Caco-2 (cell line): ENCODE data around the gene CDK10. TPM values are rescaled to one million over a fixed set of nuclear protein-coding genes. Genes with fewer than 3 reads are reported as not detected.
"Not testable (repeated sequence)": the region's sequence is repeated elsewhere in the genome, so short reads cannot be mapped to it uniquely, and the experiment has no call there.

Experiments
- BruUV-seq: library from RNA; stranded (reverse); fragments of 400-500 nt; replicated peaks from 2 replicates; lab custom pipeline; 2021; lab: Mats Ljungman, UMichigan
- CTCF ChIA-PET: fragments of 300-600 bp; sonication (Branson Sonifier 250); formaldehyde crosslinking; loops from one replicate; lab custom pipeline; 2022; ENCODE audit warnings: antibody characterized with exemption; lab: Charles Lee
- POLR2A ChIA-PET: fragments of 300-600 bp; sonication (Branson Sonifier 250); formaldehyde crosslinking; loops from one replicate; lab custom pipeline; 2022; ENCODE audit warnings: antibody characterized with exemption; lab: Charles Lee
- DNase-seq, 2 experiments: peaks; one replicate each; pipeline versions ENCODE4 v3.0.0 to v3.0.0-alpha.2; 2020 to 2022
- H3K27me3 ChIP-seq: replicated peaks from 2 replicates; pipeline ENCODE4 v1.6.0; 2011; ENCODE audit warnings: low read length; ENCODE audit not compliant: control insufficient read depth, insufficient read depth
- H3K36me3 ChIP-seq: 2 replicates; pipeline ENCODE4 v1.5.1; 2011; ENCODE audit warnings: low read length; ENCODE audit not compliant: control insufficient read depth, insufficient read depth
- H3K4me1 ChIP-seq: fragments of 250-450 bp; sonication (Bioruptor Pico); 2 replicates; pipeline ENCODE4 v1.5.1; 2020; ENCODE audit warnings: mild to moderate bottlenecking
- H3K4me3 ChIP-seq: 2 replicates; pipeline ENCODE4 v1.5.1; 2011; ENCODE audit warnings: low read depth, mild to moderate bottlenecking, control low read depth, low read length
- H3K9me3 ChIP-seq: fragments of 250-450 bp; sonication (Bioruptor Pico); 2 replicates; pipeline ENCODE4 v1.5.1; 2020; ENCODE audit warnings: mild to moderate bottlenecking, moderate library complexity
- H3K27ac Mint-ChIP-seq: one replicate; pipeline ENCODE4 v1.8.0; 2022; ENCODE audit warnings: mixed read lengths; ENCODE audit not compliant: unreplicated experiment
- H3K27me3 Mint-ChIP-seq: one replicate; pipeline ENCODE4 v1.8.0; 2022; ENCODE audit warnings: mixed read lengths; ENCODE audit not compliant: insufficient read depth, unreplicated experiment
- H3K36me3 Mint-ChIP-seq: one replicate; pipeline ENCODE4 v1.8.0; 2022; ENCODE audit warnings: mild to moderate bottlenecking, mixed read lengths; ENCODE audit not compliant: insufficient read depth, unreplicated experiment
- H3K4me1 Mint-ChIP-seq: one replicate; pipeline ENCODE4 v1.8.0; 2022; ENCODE audit warnings: low read depth, mixed read lengths; ENCODE audit not compliant: unreplicated experiment
- H3K4me3 Mint-ChIP-seq: one replicate; pipeline ENCODE4 v1.8.0; 2022; ENCODE audit warnings: mild to moderate bottlenecking, moderate library complexity, mixed read lengths; ENCODE audit not compliant: unreplicated experiment
- H3K9me3 Mint-ChIP-seq: one replicate; pipeline ENCODE4 v1.8.0; 2022; ENCODE audit warnings: mixed read lengths; ENCODE audit not compliant: unreplicated experiment
- intact Hi-C: fragments of 100-400 bp; cut with micrococcal nuclease; formaldehyde crosslinking; loops from one replicate; pipeline ENCODE4 v1.10.0; 2022; ENCODE audit not compliant: unreplicated experiment
- total RNA-seq: library from RNA; stranded (reverse); gene quantifications from 2 replicates; pipeline ENCODE4 v1.2.3, GENCODE V29; 2022
- TF ChIP-seq, protein P1 (sequence below), 2 experiments: fragments of 200-600 bp in 1 of 2; IDR thresholded peaks; 1 replicate in 1 of 2; 2 replicates in 1 of 2; pipeline versions ENCODE4 v1.5.1 to v1.8.0; 2011 to 2022; ENCODE audit warnings: antibody characterized with exemption in 1 of 2, control low read depth in 1 of 2, inconsistent platforms in 1 of 2, low read depth in 1 of 2, low read length in 1 of 2, mild to moderate bottlenecking in 1 of 2, moderate library complexity in 1 of 2; ENCODE audit not compliant: insufficient read depth in 1 of 2, severe bottlenecking in 1 of 2, unreplicated experiment in 1 of 2

The CDK10 gene
- total RNA-seq, 1 experiment from 2014 or later = 135 TPM

DNA sequence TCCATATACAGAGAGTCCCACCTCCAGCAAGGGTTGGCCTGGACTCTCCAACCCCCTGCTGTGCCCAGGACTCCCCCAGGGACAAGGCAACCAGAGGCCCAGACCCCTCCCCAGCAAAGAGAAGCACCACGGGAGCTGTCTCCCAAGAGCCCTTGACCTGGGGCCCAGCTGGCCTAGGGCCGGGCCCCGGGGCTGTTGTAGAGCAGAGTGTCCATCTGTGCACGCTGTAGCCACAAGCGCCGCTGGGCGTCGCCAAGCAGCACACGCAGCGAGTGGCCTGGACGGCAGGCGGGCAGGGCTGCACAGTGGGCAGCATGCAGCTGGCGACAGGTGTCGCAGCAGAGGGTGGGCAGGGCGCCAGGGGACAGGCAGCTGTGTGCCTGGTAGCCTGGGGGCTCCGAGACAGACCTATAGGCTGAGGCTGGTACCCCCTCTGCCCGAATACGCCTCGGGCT, 10.7 kb downstream of the CDK10 start:
- ChIA-PET POLR2A (no interaction called here), CTCF (no interaction called here)
- Mint-ChIP-seq H3K36me3 (peaks cover 91% of the 10 kb centered on the region), H3K4me1 (peaks cover 7% of the 10 kb centered on the region), H3K4me3 (no peak overlapping the region), H3K27me3 (no peaks in the 10 kb centered on the region), H3K9me3 (no peaks in the 10 kb centered on the region), H3K27ac (no peak overlapping the region)
- H3K27me3 ChIP-seq = no peaks in the 10 kb centered on the region
- DNase-seq = no peak
- peaks cover 4% of the 10 kb centered on the region; the same call in 1 of the 2 replicates for H3K4me1 ChIP-seq
- TF ChIP-seq, protein P1, sequence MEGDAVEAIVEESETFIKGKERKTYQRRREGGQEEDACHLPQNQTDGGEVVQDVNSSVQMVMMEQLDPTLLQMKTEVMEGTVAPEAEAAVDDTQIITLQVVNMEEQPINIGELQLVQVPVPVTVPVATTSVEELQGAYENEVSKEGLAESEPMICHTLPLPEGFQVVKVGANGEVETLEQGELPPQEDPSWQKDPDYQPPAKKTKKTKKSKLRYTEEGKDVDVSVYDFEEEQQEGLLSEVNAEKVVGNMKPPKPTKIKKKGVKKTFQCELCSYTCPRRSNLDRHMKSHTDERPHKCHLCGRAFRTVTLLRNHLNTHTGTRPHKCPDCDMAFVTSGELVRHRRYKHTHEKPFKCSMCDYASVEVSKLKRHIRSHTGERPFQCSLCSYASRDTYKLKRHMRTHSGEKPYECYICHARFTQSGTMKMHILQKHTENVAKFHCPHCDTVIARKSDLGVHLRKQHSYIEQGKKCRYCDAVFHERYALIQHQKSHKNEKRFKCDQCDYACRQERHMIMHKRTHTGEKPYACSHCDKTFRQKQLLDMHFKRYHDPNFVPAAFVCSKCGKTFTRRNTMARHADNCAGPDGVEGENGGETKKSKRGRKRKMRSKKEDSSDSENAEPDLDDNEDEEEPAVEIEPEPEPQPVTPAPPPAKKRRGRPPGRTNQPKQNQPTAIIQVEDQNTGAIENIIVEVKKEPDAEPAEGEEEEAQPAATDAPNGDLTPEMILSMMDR (IDR thresholded peaks at IDR 0.05; ENCODE audit: insufficient read depth in 1 of 2, low read depth in 1 of 2, low read length in 1 of 2, severe bottlenecking in 1 of 2, unreplicated experiment in 1 of 2) = no peak
- no peaks in the 10 kb centered on the region for H3K9me3 ChIP-seq
- H3K36me3 ChIP-seq = peaks cover 2% of the 10 kb centered on the region
- intact Hi-C loops = no loop called here
- no TSS peak for BruUV-seq
- H3K4me3 ChIP-seq = no peak overlapping the region

DNA sequence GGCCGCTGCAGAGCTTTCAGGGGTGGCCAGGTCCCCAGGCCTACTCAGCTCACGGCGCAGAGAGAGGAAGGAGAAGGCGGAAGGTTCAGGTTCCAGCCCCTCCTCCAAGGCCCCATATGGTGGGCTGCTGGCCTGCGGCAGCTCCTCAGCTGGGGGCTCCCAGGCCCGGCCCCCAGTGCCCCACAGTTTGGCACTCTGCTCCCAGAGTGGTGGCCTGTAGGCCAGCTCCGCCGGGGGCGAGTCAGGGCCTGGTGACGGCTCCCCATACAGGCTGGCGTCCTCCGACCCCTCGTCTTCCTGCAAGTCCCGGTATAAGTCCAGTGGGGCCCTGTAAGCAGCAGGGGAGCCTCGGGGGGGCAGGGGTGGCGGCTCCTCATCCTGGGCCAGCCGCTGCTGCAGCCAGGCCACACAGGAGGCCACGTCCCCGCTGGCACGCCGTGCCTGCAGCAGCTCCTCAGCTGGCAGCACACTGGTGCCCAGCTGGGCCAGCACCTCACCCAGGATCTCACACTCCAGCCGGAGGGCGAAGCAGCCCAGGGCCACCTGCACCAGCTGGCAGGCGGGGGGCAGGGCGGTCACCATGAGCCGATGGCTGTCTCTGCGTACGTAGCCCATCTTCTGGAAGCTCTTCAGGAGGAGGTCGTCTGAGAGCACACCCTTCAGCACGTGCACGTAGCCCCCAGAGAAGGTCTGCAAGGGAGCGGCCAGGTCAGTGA, 11.3 kb downstream of the CDK10 start:
- CTCF ChIA-PET = no interaction called here
- H3K27ac Mint-ChIP-seq = no peak overlapping the region

DNA sequence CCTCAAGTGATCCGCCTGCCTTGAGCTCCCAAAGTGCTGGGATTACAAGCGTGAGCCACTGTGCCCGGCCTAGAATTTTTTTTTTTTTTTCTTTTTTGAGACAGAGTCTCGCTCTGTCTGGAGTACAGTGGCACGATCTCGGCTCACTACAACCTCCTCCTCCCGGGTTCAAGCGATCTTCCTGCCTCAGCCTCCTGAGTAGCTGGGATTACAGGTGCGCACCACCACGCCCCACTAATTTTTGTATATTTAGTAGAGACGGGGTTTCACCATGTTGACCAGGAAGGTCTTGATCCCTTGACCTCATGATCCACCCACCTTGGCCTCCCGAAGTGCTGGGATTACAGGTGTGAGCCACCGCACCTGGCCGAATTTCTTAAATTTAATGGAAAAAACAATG, 12.2 kb downstream of the CDK10 start:
- BruUV-seq, H3K9me3 ChIP-seq, DNase-seq, H3K4me3 ChIP-seq, H3K27me3 ChIP-seq, H3K9me3 Mint-ChIP-seq, H3K4me3 Mint-ChIP-seq, POLR2A ChIA-PET, H3K27me3 Mint-ChIP-seq, intact Hi-C loops, H3K4me1 Mint-ChIP-seq, CTCF ChIA-PET, H3K4me1 ChIP-seq, H3K36me3 ChIP-seq: not testable (repeated sequence)
- H3K36me3 Mint-ChIP-seq = peaks cover 78% of the 10 kb centered on the region
- H3K27ac Mint-ChIP-seq = peak overlapping the region; percentile 77

More for the DNA sequence above, 11.3 kb downstream of the CDK10 start:
- Mint-ChIP-seq H3K4me1 (peaks cover 7% of the 10 kb centered on the region), H3K27me3 (no peaks in the 10 kb centered on the region), H3K36me3 (peaks cover 88% of the 10 kb centered on the region), H3K9me3 (no peaks in the 10 kb centered on the region), H3K4me3 (no peak overlapping the region)
- H3K9me3 ChIP-seq = no peaks in the 10 kb centered on the region
- no peaks in the 10 kb centered on the region; the same call in 1 of the 2 replicates for H3K36me3 ChIP-seq
- POLR2A ChIA-PET = no interaction called here
- H3K27me3 ChIP-seq = no peaks in the 10 kb centered on the region
- no peak overlapping the region for H3K4me3 ChIP-seq
- peaks cover 4% of the 10 kb centered on the region; the same call in 1 of the 2 replicates for H3K4me1 ChIP-seq
- DNase-seq = no peak
- intact Hi-C loops = no loop called here
- BruUV-seq = no TSS peak
- TF ChIP-seq, protein P1 (IDR thresholded peaks at IDR 0.05; ENCODE audit: insufficient read depth in 1 of 2, low read depth in 1 of 2, low read length in 1 of 2, severe bottlenecking in 1 of 2, unreplicated experiment in 1 of 2) = no peak

DNA sequence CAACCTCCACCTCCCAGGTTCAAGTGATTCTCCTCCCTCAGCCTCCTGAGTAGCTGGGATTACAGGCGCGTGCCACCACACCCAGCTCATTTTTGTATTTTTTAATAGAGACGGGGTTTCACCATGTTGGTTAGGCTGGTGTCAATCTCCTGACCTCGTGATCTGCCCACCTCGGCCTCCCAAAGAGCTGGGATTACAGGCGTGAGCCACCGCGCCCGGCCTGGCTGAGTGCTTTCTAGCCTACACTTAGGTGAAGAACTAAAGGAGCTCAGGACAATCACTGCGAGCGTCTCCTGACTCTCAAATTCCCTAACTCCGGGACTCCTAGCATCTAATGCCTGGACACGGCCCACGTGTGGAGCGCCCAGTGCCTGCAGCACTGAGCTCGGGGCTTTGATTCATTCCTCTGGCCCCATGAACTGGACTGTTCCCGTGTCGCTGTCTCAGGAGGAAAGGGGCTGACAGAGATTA, 13.2 kb downstream of the CDK10 start:
- Mint-ChIP-seq H3K36me3 (peaks cover 69% of the 10 kb centered on the region), H3K4me3 (peak overlapping the region; percentile 83), H3K27ac (peak overlapping the region; percentile 77)
- ChIA-PET POLR2A (interaction anchor here (0.5 to 1.7 kb wide), 4 partner anchors 12 to 174 kb away, joined by 4 to 14 read pairs (median 8); partner anchors contain the start of genes CDK10 and TCF25), CTCF (interaction anchor here (0.6 to 2.7 kb wide), 18 partner anchors 10 to 218 kb away, joined by 3 to 24 read pairs (median 5); partner anchors contain the start of genes CDK10, FANCA, MC1R and TCF25)
- not testable (repeated sequence) for H3K9me3 ChIP-seq, H3K36me3 ChIP-seq, BruUV-seq, H3K9me3 Mint-ChIP-seq, H3K4me1 Mint-ChIP-seq, H3K27me3 Mint-ChIP-seq, H3K4me3 ChIP-seq, H3K27me3 ChIP-seq, H3K4me1 ChIP-seq, DNase-seq
- intact Hi-C loops = loop anchor here (1.0 to 5.0 kb wide), 4 partner anchors 12 to 162 kb away; partner anchors contain the start of genes CHMP1A and SPATA33
